Activated CD4-positive, CD25-positive, alpha-beta regulatory T cell (primary cell): Measurements from ENCODE around the gene COL6A3.
"Not testable (repeated sequence)": the region's sequence is repeated elsewhere in the genome, so short reads cannot be mapped to it uniquely, and the experiment has no call there.

Experiments used
- DNase-seq, 4 experiments: peaks; one replicate each; lab custom pipeline; 2025; lab: John Stamatoyannopoulos, UW

The COL6A3 gene

DNA sequence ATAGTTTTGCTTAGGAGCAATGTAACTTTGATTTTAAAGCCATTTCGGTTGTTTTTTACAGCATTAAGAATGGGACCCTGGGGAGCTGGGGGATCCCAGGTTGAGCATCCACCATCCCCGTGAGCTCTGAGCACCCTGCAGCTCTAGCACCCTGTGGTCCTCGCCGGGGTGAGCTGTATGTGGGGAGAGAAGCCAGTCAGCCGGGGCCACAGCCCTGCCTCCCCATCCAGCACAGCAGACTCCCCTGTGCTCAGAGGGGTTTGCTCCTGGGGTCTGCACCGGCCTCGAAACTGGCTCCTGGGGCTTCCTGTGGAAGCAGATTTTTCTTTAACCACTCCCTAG lies 1.3 kb downstream of the COL6A3 start:
- no peak for DNase-seq

DNA sequence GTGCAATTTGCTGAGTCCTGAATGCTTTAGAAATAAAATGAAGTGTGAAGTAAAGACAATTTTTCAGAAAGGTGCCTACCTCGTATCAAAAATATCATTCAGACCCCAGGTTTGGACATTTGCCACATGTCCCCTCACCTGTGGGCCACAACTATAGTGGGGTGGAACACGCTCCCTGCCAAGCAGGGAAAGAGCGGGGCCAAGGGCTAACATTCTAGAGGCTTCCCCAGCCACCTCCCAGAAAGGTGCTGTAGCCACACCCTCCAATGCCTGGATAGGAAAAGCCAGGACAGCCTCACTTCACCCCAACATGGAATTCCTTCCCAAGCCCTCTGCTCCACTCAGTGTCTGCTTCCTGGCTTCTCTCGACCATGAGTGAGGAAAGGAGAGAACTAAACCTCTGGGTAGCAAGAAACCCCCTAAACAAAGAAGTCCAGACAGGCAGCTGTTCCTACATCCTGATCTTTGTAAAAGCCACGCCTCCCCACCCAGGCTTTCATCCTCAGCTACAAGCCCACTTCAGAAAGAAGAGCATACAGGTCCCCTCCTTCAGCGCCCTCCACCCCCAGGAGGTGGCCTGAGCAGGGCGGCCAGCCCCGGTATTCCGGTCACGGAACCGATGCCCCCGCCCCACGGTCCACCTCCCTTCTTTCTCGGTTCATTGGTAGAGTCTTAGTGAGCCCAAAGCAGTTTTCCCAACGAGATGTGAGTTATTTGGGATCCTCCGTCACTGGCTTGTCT lies 2.1 kb downstream of the COL6A3 start:
- no peak for DNase-seq

DNA sequence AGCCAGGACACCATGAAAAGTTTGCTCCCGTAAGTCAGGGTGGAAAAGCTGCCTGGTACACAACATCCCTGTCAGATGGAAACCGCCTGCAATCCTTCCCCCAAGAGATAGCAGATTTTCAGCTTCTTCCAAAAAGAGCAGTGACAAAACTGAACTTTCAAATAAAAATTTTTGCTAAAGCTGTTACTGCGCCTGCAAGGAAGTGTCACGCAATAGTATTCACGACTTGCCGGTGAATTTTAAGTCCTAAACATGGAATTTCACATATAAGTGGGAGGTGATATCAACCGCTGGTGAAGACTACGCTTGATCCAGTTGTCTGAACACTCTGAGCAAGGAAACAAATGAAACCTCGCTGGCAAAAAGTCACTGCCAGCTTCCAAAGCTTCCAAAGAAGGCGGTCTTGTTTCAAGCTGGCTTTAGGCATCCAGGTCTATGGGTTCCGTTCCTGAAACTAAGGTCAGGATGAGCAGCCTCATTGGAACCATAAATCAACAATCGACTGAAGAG lies 2.8 kb downstream of the COL6A3 start:
- DNase-seq: no peak

DNA sequence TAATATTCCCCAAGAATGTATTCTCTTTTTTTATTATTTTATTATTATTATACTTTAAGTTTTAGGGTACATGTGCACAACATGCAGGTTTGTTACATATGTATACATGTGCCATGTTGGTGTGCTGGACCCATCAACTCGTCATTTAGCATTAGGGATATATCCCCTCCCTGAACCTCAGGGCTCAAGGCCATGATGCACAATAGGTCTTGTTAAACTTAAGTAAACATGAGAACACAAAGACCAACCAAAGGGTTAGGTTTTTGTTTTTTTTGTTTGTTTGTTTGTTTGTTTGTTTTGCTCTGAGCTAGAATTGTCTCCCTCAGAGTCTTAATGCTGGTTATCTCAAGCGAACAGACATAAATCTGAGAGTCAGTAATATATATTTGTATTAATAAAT lies 4.7 kb downstream of the COL6A3 start:
- DNase-seq: not testable (repeated sequence)

DNA sequence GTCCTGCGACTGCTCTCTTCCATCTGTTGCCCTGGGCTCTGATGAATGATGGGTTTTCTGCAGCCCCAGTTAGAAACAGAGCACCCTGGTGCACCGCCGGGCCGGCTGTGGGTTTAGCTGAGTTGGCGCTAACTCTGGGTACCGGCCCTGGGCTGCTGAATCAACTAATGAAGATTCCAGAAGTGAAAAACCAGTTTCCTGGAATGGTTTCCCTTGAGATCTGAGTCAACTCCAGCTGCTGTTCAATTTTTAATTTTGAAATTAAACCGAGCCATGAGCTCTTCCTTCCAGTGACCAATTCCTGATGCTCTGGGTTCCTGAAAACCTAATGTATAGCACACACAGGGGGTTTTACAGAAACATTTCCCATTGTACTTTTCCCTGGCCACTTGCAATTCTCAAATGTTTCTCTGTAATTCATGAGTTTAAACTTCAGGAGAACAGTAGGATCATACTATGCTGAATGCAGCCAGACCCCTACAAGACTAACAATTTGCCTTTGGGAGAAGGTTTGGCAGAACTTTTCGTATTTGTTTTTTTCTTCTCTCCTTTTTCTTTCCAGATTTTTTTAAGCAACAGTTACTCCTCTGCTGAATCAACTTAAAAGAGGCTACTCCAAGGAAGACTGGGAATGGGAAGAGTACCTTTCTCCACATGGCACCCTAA lies 5.5 kb downstream of the COL6A3 start:
- DNase-seq: no peak

- no peak for DNase-seq
Observed at GRCh38 chr2:237407700-237408099, 6.3 kb downstream of the COL6A3 start.

DNA sequence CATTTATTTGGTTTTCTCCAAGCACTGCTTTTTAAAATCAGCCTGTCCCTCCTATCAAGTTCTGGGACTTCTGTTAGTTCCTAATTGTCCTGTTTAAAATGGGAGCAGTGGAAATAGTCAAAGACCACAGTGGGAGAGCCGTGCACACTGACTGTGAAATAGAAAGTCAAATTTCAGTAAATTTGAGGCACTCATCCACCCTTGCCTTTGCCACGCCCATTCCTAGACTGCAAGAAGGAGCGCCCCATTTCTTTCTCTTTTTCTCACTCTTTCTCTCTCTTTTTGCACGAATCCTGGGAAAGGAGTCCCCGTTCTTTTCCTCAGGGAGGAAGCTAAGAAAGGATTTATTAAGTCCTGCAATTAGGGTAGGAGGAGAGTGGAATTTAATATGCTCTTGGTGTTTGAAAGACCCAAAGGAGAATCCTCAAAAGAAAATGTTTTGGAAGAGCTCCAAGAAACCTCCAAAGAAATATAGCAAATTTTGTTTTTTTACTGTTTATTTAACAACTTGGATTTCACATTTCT lies 7.5 kb downstream of the COL6A3 start:
- no peak for DNase-seq

- no peak for DNase-seq
Observed at GRCh38 chr2:237405605-237406004, 8.4 kb downstream of the COL6A3 start.

DNA sequence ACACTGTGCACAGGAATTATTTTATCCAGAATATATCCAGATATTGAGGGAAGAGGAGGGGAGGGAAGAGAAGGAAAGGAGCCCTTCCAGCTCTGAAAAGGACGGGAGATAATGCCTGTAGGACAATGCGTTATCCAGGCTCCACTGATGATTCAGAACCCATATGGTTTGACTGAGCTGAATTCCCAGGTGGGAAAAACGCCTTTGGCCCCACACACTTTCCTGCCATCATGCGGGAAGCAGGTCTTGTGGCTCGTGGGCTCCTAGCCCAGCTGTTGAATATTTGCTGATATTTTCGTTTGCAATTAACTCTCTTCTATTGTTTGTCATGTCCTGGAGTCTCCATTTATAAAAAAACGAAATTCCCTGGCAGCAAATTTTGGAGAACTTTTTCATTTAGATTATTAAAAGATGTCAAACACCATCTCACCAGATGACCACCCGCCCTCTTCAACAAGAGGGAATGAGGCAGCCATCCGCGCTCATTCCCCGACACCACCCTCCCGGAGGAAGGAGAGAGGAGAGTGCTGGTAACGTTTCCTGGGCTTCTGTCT lies 8.9 kb downstream of the COL6A3 start:
- DNase-seq: no peak

DNA sequence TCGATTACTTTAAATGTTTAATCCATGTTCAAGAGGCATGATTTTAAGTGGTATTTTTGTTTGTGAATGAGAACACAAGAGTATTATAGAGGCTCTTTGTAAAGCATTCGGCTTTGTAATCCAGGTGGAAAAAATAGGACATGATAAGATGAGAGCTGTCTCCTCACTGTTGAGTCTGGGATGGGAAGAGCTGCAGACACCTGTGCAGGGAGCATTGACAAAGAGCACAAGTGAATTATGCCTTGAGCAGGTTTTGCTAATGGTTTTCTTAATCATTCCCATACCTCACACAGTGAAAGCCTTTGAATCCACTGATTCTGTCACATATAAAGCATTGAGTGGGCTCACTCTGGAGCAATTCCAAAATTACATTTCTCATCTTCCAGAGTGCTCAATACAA lies 9.6 kb downstream of the COL6A3 start:
- no peak for DNase-seq

DNA sequence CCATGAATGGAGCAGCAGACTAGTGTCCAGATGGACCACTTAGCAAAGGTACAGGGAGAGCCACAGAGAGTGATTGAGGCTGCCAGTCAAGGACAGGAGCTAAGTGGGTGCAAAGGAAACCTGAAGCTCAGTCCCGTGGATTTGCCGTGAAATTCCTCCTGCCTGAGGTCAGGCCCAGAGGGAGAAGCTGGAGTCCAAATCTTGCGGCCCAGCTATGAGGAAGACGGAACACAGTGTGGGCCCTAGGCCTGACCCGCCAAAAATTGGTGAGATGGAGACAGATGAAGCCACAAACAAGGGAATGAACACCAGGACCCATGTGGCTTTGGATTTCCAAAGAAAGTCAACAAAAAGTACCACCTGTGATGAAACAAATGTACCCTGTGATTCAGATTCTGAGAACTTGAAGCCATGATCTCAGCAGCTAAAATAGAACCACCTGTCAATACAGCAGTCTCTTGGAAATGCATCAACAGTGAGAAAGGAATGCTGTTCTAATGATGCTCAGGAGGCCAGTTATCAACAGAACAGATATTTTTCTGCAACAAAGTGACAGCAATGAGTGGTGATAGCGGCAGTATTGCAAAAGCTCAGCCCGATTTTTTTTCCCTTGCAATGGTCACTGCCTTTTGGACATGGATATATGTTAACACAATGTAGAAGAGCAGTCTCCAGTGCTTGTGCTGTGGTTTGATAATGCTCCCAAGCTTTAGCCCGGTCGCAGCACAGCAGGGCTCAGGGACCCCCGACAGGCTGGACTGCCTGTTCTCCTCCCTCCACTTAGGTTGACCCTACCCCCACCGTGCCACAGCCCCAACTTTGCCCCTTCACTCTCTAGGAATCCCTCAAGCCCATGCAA lies 10.7 kb downstream of the COL6A3 start:
- no peak for DNase-seq

DNA sequence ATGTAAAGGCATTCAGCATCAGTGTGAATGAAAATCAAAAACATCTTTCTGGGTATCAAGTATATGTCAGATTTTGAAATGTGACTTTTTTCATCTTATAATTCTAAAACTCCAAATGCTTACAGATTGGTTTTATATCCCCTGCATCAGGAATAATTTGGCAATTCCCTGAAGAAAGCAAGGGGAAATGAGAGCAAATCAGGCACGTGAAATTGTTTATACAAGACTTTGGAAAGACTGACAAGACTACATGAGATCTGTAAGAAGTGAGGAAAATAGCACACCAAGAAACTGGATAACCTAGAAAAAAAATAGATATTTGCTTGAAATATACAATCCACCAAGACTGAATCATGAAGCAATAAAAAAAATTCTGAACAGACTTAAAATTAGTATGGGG lies 13.8 kb downstream of the COL6A3 start:
- no peak for DNase-seq

GRCh38 chr2:237397072-237397471 lies 16.9 kb downstream of the COL6A3 start:
- DNase-seq: no peak

DNA sequence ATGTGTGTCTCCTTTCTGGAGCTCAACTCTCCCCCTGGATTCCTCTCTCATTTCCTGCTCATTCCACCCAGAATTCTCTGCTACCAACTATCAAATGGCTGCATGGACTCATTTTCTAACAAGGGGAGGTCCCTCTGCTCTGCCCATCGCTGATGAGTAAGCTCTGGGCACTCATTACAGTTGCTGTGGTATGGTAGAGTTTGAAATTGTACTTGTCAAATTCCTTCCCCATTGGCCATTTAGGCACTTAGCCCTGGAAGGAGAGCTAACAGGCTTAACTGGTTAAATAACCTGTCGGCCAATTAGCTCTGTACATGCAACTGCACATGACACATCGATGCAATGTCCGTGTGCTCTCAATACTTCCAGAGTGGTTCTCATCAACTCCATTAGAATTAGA lies 20.4 kb downstream of the COL6A3 start:
- DNase-seq: no peak

- DNase-seq: no peak
Observed at GRCh38 chr2:237392186-237392585, 21.8 kb downstream of the COL6A3 start.

- DNase-seq: no peak
Observed at GRCh38 chr2:237391140-237391539, 22.8 kb downstream of the COL6A3 start.

GRCh38 chr2:237390235-237390634 lies 23.7 kb downstream of the COL6A3 start:
- no peak for DNase-seq

- no peak for DNase-seq
Observed at GRCh38 chr2:237389831-237390230, 24.1 kb downstream of the COL6A3 start.

DNA sequence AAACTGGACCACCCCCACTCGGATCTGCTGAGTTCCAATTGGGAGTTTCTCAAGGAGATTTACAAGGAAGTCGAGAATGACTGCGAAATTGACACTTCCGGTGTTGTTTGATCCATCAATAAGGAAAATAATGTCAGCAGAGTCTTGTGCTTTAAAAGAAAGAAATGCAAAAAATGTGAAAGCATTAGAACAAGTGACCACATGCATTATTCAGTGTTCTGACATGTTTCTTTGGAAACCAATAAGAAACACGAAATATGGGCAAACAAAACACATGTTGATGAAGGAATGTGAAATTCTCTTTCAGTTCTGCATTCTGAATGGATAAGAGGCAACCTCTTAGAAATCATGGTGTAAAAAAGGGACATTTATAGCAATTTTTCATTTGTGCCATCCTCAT lies 25.9 kb downstream of the COL6A3 start:
- no peak for DNase-seq

GRCh38 chr2:237384672-237385020 lies 29.3 kb downstream of the COL6A3 start:
- no peak for DNase-seq

DNA sequence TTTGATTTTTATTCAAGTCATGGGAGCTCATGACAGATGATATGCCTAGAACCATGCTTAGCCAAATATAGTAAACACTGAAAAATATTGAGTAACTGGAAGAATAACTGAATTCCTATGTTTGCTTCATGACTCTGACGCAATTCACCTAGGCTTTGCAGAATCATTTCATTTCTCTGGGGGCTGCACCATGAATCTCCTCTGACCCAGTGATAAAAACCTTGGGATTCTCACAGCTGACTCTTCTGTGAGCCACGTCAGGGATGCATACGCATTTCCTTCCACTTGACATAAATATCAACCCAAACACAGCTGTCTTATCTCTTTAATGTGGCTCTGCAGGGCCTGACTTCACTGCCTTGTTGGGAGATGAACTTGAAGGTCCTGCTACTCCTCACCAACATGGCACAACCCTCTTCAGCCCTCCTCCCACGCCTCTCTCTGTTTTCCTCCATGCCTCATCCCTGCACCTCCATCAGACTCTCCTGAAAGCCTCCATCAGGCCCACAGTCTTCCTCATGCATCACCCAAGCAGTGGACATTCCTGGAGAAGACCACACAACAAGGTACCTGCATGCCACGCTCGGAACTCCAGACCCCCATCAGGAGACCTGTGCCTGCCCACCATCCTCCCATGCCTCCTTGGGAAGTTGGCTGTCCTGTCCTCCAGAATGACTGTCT lies 29.8 kb downstream of the COL6A3 start:
- no peak for DNase-seq

DNA sequence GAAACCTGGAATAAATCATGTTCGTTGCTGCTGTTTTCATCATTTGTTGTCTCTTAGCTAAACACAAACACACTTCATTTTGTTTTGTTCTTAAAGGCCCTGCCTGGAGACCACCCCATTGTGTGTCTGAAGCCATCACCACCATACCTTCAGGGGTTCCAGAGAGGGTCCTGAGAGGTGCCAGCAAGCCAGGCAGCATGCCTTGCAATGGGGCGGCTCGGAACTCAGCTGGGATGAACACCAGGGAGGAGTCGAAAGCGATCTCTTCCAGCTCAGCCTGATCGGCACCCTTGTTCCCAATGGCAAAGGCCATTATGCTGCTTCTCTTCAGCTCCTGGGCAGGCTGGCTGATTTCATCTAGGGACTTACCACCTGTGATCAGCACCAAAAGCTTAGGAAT lies 33.2 kb downstream of the COL6A3 start:
- DNase-seq: no peak
